A549 (cell line): ENCODE measurements around the gene INHA. TPM values are rescaled to one million over a fixed set of nuclear protein-coding genes. Genes with fewer than 3 reads are reported as not detected.

Experiments
- ATAC-seq, 2 experiments: fragments of 200-7000 bp in 1 of 2; fragments of >200 bp in 1 of 2; cut with Nextera tagmentation in 1 of 2; cut with Tn5 transposase in 1 of 2; 3 replicates each; pipeline versions ENCODE4 v1.8.0 to v1.9.1; 2018 to 2020; ENCODE audit warnings: mild to moderate bottlenecking in 1 of 2, moderate library complexity in 1 of 2
- CTCF ChIA-PET: fragments of 300-600 bp; sonication (Branson Sonifier 250); formaldehyde crosslinking; extraction: SDS; loops from one replicate; lab custom pipeline; 2021; ENCODE audit warnings: antibody characterized with exemption, inconsistent platforms; lab: Yijun Ruan, JAX
- POLR2A ChIA-PET: fragments of 350-600 bp; formaldehyde crosslinking; extraction: SDS; loops from one replicate; lab custom pipeline; 2021; ENCODE audit warnings: antibody characterized with exemption, inconsistent platforms; lab: Yijun Ruan, JAX
- DNase-seq, 2 experiments: peaks; one replicate each; pipeline versions ENCODE4 v3.0.0 to v3.0.0-alpha.2; 2011 to 2016; ENCODE audit warnings: low read depth in 1 of 2, low spot score in 1 of 2
- FAIRE-seq: peaks from 2 replicates; lab custom pipeline; 2011; peaks lifted over from hg19 to GRCh38; lab: Jason Lieb, UNC
- H3K27ac ChIP-seq, 2 experiments: fragments of >200 bp; sonication (Bioruptor Twin); formaldehyde crosslinking; 3 replicates each; pipeline ENCODE4 v1.5.1; 2016 to 2017
- H3K4me1 ChIP-seq: fragments of >200 bp; sonication (Bioruptor Twin); formaldehyde crosslinking; 3 replicates; pipeline ENCODE4 v1.6.1; 2016
- H3K4me2 ChIP-seq: fragments of >200 bp; sonication (Bioruptor Twin); formaldehyde crosslinking; 3 replicates; pipeline ENCODE4 v1.6.1; 2016
- H3K4me3 ChIP-seq: fragments of >200 bp; sonication (Bioruptor Twin); formaldehyde crosslinking; 3 replicates; pipeline ENCODE4 v1.5.1; 2016
- H3K9me3 ChIP-seq: fragments of >200 bp; sonication (Bioruptor Twin); formaldehyde crosslinking; 3 replicates; pipeline ENCODE4 v1.6.1; 2016
- ATOH8 ChIP-seq: fragments of 250-450 bp; sonication (Bioruptor Pico); IDR thresholded peaks from 2 replicates; pipeline ENCODE4 v1.5.0; 2020; ENCODE audit warnings: low read depth, mild to moderate bottlenecking, moderate library complexity
- BCL3 ChIP-seq: fragments of >200 bp; sonication (Bioruptor Twin); formaldehyde crosslinking; IDR thresholded peaks from 3 replicates; pipeline ENCODE4 v1.6.1; 2016
- BHLHE40 ChIP-seq: IDR thresholded peaks from 2 replicates; pipeline ENCODE4 v1.6.1; 2012; ENCODE audit warnings: low read depth, low read length, inconsistent platforms
- CBX8 ChIP-seq: fragments of 200-600 bp; sonication (generic); IDR thresholded peaks from 2 replicates; pipeline ENCODE4 v1.6.1; 2016
- CHD2 ChIP-seq: fragments of 150-350 bp; IDR thresholded peaks from 2 replicates; pipeline ENCODE4 v1.6.1; 2014; ENCODE audit warnings: low read length; ENCODE audit not compliant: partially characterized antibody
- EHMT2 ChIP-seq: fragments of 200-600 bp; sonication (generic); IDR thresholded peaks from 2 replicates; pipeline ENCODE4 v1.6.1; 2016; ENCODE audit warnings: antibody characterized with exemption, low read depth, mild to moderate bottlenecking, moderate library complexity
- ELK1 ChIP-seq: fragments of 150-350 bp; IDR thresholded peaks from 2 replicates; pipeline ENCODE4 v1.6.1; 2014; ENCODE audit warnings: low read depth, mild to moderate bottlenecking, low read length
- ESRRA ChIP-seq: fragments of 150-350 bp; IDR thresholded peaks from 2 replicates; pipeline ENCODE4 v1.6.1; 2014; ENCODE audit warnings: mild to moderate bottlenecking, low read length, borderline replicate concordance
- FOSB ChIP-seq: fragments of 250-450 bp; sonication (Bioruptor Pico); IDR thresholded peaks from 2 replicates; pipeline ENCODE4 v1.5.0; 2020; ENCODE audit warnings: mild to moderate bottlenecking, moderate library complexity
- HEYL ChIP-seq: fragments of 250-450 bp; sonication (Bioruptor Pico); IDR thresholded peaks from 2 replicates; pipeline ENCODE4 v1.8.0; 2021; ENCODE audit warnings: mild to moderate bottlenecking, moderate library complexity
- HOXB13 ChIP-seq: fragments of 250-450 bp; sonication (Bioruptor Pico); IDR thresholded peaks from 2 replicates; pipeline ENCODE4 v1.5.0; 2020; ENCODE audit warnings: low read depth, mild to moderate bottlenecking, moderate library complexity
- HOXB5 ChIP-seq: fragments of 250-450 bp; sonication (Bioruptor Pico); IDR thresholded peaks from 2 replicates; pipeline ENCODE4 v1.5.0; 2020; ENCODE audit warnings: mild to moderate bottlenecking, moderate library complexity
- JUNB ChIP-seq: fragments of >200 bp; sonication (Bioruptor Twin); formaldehyde crosslinking; IDR thresholded peaks from 2 replicates; pipeline ENCODE4 v1.6.1; 2016
- NFE2L2 ChIP-seq: fragments of 150-350 bp; conservative IDR thresholded peaks from 2 replicates; pipeline ENCODE4 v1.6.1; 2014; ENCODE audit warnings: low read length
- NPAS2 ChIP-seq: fragments of 250-450 bp; sonication (Bioruptor Pico); IDR thresholded peaks from 2 replicates; pipeline ENCODE4 v1.8.0; 2022; ENCODE audit warnings: mild to moderate bottlenecking, moderate library complexity, borderline replicate concordance
- POLR2A ChIP-seq: IDR thresholded peaks from 2 replicates; pipeline ENCODE4 v1.6.1; 2012; ENCODE audit warnings: mild to moderate bottlenecking, low read length
- POLR2AphosphoS2 ChIP-seq: conservative IDR thresholded peaks from 2 replicates; pipeline ENCODE4 v1.6.1; 2012; ENCODE audit warnings: low read length, improper control_type of control experiment, inconsistent platforms
- RNF2 ChIP-seq: fragments of 200-600 bp; sonication (generic); IDR thresholded peaks from 2 replicates; pipeline ENCODE4 v1.6.1; 2016; ENCODE audit warnings: low read depth, mild to moderate bottlenecking, antibody characterized with exemption, moderate library complexity, borderline replicate concordance
- SREBF2 ChIP-seq: fragments of 450-650 bp; IDR thresholded peaks from 2 replicates; pipeline ENCODE4 v1.6.1; 2014; ENCODE audit warnings: mild to moderate bottlenecking, moderate library complexity
- ZFP36 ChIP-seq: fragments of 450-650 bp; IDR thresholded peaks from 2 replicates; pipeline ENCODE4 v1.6.1; 2014; ENCODE audit warnings: borderline replicate concordance; ENCODE audit not compliant: partially characterized antibody
- ZNF302 ChIP-seq: fragments of 250-450 bp; sonication (Bioruptor Pico); IDR thresholded peaks from 2 replicates; pipeline ENCODE4 v1.9.0; 2021; ENCODE audit warnings: inconsistent platforms, mild to moderate bottlenecking, moderate library complexity
- WGBS: methylation state at CpG from one replicate; pipeline ENCODE4 v1.1.6; 2017; ENCODE audit errors: missing lambda C conversion rate; 5-methylcytosine and 5-hydroxymethylcytosine counted together
- polyA plus RNA-seq, 4 experiments: library from polyadenylated mRNA; depleted of rRNA in 3 of 4; stranded (reverse); fragments of >200 nt; fragmentation: RNase III in 1 of 4; extraction: RNeasy Plus Mini Kit Qiagen cat#74134 plus additional on column Dnase treatment in 1 of 4; gene quantifications; 2 replicates in 3 of 4; 3 replicates in 1 of 4; pipeline ENCODE4 v1.2.3, GENCODE V29; 2011 to 2017
- TF ChIP-seq, protein P1 (sequence below): IDR thresholded peaks from 2 replicates; pipeline ENCODE4 v1.6.1; 2012
- TF ChIP-seq, protein P2 (sequence below): fragments of 450-650 bp; IDR thresholded peaks from 2 replicates; pipeline ENCODE4 v1.6.1; 2014; ENCODE audit warnings: antibody characterized with exemption
- TF ChIP-seq, protein P3 (sequence below): fragments of 250-450 bp; sonication (Bioruptor Pico); IDR thresholded peaks from 2 replicates; pipeline ENCODE4 v1.5.0; 2021; ENCODE audit warnings: mild to moderate bottlenecking, moderate library complexity, borderline replicate concordance

INHA gene
- polyA plus RNA-seq, 2 of the 4 experiments (the other 2 are of a cell fraction), result 0.49 to 0.72 TPM

DNA sequence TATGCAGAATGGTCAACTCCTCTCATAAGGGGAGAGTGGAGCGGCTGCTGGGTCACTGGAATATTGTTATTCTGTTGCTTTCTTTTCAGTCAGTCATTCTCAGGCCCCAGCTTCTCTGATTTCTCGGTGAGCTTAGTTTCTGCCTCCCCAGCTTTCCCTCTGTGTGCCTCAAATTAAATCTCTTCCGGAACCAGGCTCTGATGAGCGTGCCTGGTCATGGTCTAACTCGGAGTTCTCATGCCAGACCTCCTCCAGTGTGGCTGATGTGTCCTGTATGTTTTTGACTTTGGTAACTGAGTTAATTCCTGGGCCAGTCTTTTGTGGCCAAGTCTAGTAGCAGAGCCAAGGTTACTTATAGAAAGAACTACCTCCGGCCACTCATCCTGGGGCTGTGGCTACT is 20.6 kb downstream of the INHA start (continued):
- no peak for TF ChIP-seq ELK1

GRCh38 chr2:219593154-219593553 is 21.0 kb downstream of the INHA start:
- CTCF ChIA-PET, result interaction anchor here (1.0 to 1.3 kb wide), 3 partner anchors 10 to 63 kb away, joined by 3 to 4 read pairs (median 3); no protein-coding TSS in a partner anchor
- no peak for ATAC-seq
- Histone ChIP-seq H3K27ac (no peak overlapping the region), H3K4me3 (no peak overlapping the region), H3K4me2 (no peak overlapping the region), H3K4me1 (peaks cover 7% of the 10 kb centered on the region; the same call in 2 of the 3 replicates)
- no peak for DNase-seq
- TF ChIP-seq BHLHE40 (no peak), ZNF302 (CRISPR knock-in tag) (no peak), SREBF2 (no peak), CHD2 (no peak)
- TF ChIP-seq, all 56 proteins: peak for 0
- FAIRE-seq, result no peak
- POLR2A ChIA-PET, result no interaction called here
- 53% methylated on average over 2 of the region's 2 CpGs for WGBS
- no peaks in the 10 kb centered on the region for H3K9me3 ChIP-seq

DNA sequence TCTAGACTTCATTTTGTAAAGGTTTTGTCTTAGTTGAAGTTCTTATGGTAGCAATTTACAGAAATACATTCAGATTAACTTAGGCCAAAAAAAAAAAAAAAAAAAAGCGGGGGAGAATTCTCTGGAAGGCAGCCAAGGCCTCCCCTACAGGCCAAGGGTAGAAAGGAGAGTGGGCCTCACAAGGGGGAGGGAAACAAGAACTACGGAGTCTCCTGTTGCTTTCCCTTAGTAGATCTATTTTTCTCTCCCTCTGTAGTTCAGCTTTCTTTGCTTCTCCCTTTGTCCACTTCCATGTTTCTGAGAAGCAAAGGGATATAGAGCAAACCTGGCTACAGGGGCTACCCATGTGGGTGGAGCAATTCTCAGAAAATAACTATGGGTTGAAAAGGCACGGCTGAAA is 23.1 kb downstream of the INHA start:
- ATAC-seq (no peak), DNase-seq (no peak), FAIRE-seq (no peak)
- Histone ChIP-seq H3K27ac (no peak overlapping the region), H3K4me3 (no peak overlapping the region), H3K4me2 (no peak overlapping the region), H3K4me1 (peaks cover 11% of the 10 kb centered on the region; the same call in 2 of the 3 replicates), H3K9me3 (no peaks in the 10 kb centered on the region)
- WGBS, result 67% methylated on average over 3 of the region's 3 CpGs
- TF ChIP-seq, protein P1, sequence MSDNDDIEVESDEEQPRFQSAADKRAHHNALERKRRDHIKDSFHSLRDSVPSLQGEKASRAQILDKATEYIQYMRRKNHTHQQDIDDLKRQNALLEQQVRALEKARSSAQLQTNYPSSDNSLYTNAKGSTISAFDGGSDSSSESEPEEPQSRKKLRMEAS, result no peak
- TF ChIP-seq CBX8, result no peak
- ChIA-PET POLR2A (no interaction called here), CTCF (interaction anchor here (1.0 to 4.3 kb wide), 5 partner anchors 18 to 54 kb away, joined by 3 to 18 read pairs (median 4); partner anchors contain the start of gene OBSL1)

- Histone ChIP-seq H3K4me2 (peak overlapping the region; percentile 95), H3K4me1 (peaks cover 11% of the 10 kb centered on the region; the same call in 2 of the 3 replicates), H3K27ac (peak overlapping the region; percentile 90 to 94), H3K4me3 (peak overlapping the region; percentile 71), H3K9me3 (no peaks in the 10 kb centered on the region)
- 20% methylated on average over 19 of the region's 19 CpGs for WGBS
- POLR2A ChIA-PET, result interaction anchor here (0.9 to 2.3 kb wide), 9 partner anchors 20 to 209 kb away, joined by 3 to 19 read pairs (median 4); partner anchors contain the start of genes CHPF, DNPEP, GMPPA and INHA
- FAIRE-seq (no peak), DNase-seq (peak in 1 of 2 experiments; percentile 21), ATAC-seq (peak; percentile 30 to 33; a peak in 5 of 6 replicates)
- CTCF ChIA-PET, result interaction anchor here (1.1 to 4.3 kb wide), 7 partner anchors 26 to 68 kb away, joined by 3 to 18 read pairs (median 3); partner anchors contain the start of genes CHPF, OBSL1 and TMEM198
- no peak for TF ChIP-seq BCL3
- no peak for TF ChIP-seq EHMT2
- no peak for TF ChIP-seq POLR2AphosphoS2
- no peak for TF ChIP-seq JUNB
- no peak for TF ChIP-seq ESRRA
- TF ChIP-seq HOXB5 (CRISPR knock-in tag), result no peak
- no peak for TF ChIP-seq ZFP36
- no peak for TF ChIP-seq NFE2L2
- TF ChIP-seq NPAS2 (CRISPR knock-in tag), result no peak
- no peak for TF ChIP-seq POLR2A
- TF ChIP-seq, protein P2, sequence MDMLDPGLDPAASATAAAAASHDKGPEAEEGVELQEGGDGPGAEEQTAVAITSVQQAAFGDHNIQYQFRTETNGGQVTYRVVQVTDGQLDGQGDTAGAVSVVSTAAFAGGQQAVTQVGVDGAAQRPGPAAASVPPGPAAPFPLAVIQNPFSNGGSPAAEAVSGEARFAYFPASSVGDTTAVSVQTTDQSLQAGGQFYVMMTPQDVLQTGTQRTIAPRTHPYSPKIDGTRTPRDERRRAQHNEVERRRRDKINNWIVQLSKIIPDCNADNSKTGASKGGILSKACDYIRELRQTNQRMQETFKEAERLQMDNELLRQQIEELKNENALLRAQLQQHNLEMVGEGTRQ, result no peak
- TF ChIP-seq FOSB (CRISPR knock-in tag), result no peak
- no peak for TF ChIP-seq ATOH8 (CRISPR knock-in tag)
- TF ChIP-seq HEYL (CRISPR knock-in tag), result no peak
- TF ChIP-seq RNF2, result no peak
- no peak for TF ChIP-seq ZNF302 (CRISPR knock-in tag)
- no peak for TF ChIP-seq HOXB13
- TF ChIP-seq, protein P3, sequence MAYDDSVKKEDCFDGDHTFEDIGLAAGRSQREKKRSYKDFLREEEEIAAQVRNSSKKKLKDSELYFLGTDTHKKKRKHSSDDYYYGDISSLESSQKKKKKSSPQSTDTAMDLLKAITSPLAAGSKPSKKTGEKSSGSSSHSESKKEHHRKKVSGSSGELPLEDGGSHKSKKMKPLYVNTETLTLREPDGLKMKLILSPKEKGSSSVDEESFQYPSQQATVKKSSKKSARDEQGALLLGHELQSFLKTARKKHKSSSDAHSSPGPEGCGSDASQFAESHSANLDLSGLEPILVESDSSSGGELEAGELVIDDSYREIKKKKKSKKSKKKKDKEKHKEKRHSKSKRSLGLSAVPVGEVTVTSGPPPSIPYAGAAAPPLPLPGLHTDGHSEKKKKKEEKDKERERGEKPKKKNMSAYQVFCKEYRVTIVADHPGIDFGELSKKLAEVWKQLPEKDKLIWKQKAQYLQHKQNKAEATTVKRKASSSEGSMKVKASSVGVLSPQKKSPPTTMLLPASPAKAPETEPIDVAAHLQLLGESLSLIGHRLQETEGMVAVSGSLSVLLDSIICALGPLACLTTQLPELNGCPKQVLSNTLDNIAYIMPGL (CRISPR knock-in tag), result no peak
Measured at GRCh38 chr2:219596954-219597551, 24.9 kb downstream of the INHA start.
